PFSK-1 (cell line): Measurements from ENCODE around the gene PSMA6.

Experiments used
- FOXP2 ChIP-seq: optimal IDR thresholded peaks from 2 replicates; pipeline ENCODE3; 2011; ENCODE audit warnings: borderline replicate concordance, control low read depth, inconsistent platforms; ENCODE audit not compliant: insufficient read depth; ENCODE audit errors: extremely low read length, extremely low read depth
- POLR2AphosphoS5 ChIP-seq: IDR thresholded peaks from 2 replicates; pipeline ENCODE4 v1.6.1; 2012; ENCODE audit warnings: low read depth, mild to moderate bottlenecking, control low read depth, low read length, moderate library complexity
- REST ChIP-seq, 2 experiments: IDR thresholded peaks; 2 replicates each; pipeline versions ENCODE4 v1.6.1 to v1.8.0; 2011 to 2012; ENCODE audit warnings: low read depth in 2 of 2, low read length in 2 of 2, control low read depth in 1 of 2, inconsistent platforms in 1 of 2, mild to moderate bottlenecking in 1 of 2, moderate library complexity in 1 of 2; ENCODE audit not compliant: insufficient read depth in 1 of 2
- SIN3A ChIP-seq: IDR thresholded peaks from 2 replicates; pipeline ENCODE4 v1.6.1; 2012; ENCODE audit warnings: mild to moderate bottlenecking, low read length, moderate library complexity, borderline replicate concordance; ENCODE audit not compliant: insufficient read depth
- TAF1 ChIP-seq: IDR thresholded peaks from 2 replicates; pipeline ENCODE4 v1.6.1; 2012; ENCODE audit warnings: low read length, control low read depth, borderline replicate concordance; ENCODE audit not compliant: insufficient read depth

- TF ChIP-seq SIN3A = no peak
- TF ChIP-seq POLR2AphosphoS5 = no peak
- TF ChIP-seq REST (IDR thresholded peaks at IDR 0.05; ENCODE audit: insufficient read depth in 1 of 2, low read depth in 2 of 2, low read length in 2 of 2) = no peak
- TF ChIP-seq FOXP2 = no peak
- TF ChIP-seq TAF1 = no peak
These were observed 46.7 kb downstream of the PSMA6 start for GRCh38 chr14:35338731-35339405.
